Measurements from ENCODE around the gene COQ3.
"Not testable (repeated sequence)": the region's sequence is repeated elsewhere in the genome, so short reads cannot be mapped to it uniquely, and the experiment has no call there.

Gene COQ3

DNA sequence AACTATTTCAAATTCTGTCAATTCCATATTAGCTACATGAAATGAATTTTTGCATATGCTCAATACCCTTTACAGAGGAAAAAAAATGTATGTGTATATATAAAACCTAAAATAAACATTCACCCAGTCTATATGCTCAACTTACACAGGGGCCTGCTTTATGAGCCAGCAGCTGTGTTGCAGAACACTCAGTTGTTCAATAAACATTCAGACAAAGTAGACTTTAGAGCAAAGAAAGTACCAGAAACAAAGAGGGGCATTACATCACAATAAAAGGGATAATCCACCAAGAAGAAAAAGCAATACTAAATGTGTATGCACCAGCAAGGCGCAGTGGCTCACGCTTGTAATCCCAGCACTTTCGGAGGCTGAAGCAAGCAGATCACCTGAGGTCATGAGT lies 9.5 kb downstream of the COQ3 start:
- no peak for DNase-seq (ENCODE audit: low read depth)

DNA sequence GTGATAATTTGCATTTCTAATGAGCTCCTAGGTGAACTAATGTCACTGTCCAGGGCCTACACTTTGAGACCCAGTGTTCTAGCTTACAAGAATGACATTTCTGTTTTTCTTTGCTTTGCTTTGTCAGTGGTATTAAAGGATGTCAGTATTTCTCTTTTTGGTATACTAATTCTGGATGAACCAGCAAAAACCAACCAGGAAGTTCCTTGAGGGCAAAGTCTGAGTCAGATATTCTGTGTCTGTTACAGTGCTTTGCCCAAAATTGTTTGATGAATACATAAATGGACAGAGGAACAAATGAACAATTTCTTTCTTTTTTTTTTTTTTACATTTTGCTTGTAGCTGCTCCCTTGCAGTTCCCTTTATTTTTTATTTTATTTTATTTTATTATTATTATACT lies 15.4 kb downstream of the COQ3 start:
- no peak for DNase-seq (ENCODE audit: low read depth)

DNA sequence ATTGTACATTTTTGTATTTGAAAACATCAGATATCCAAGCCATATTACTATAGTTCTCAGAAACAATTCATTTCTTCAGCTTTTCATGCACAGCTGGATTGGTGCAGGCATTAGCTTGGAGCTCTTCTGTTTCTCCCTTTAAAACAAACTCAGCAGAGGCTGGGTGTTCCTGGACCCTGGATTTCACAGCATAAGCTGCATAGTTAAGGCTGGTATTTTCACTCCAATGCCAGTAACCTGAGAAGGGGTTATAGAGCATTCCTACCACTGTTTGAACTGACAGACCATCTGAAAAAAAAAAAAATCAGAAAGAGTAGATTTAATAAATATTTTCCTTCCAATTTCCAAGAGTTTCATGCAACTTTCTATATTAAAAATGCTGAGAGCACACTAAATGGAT lies 24.5 kb downstream of the COQ3 start:
- DNase-seq (ENCODE audit: low read depth), result no peak

DNA sequence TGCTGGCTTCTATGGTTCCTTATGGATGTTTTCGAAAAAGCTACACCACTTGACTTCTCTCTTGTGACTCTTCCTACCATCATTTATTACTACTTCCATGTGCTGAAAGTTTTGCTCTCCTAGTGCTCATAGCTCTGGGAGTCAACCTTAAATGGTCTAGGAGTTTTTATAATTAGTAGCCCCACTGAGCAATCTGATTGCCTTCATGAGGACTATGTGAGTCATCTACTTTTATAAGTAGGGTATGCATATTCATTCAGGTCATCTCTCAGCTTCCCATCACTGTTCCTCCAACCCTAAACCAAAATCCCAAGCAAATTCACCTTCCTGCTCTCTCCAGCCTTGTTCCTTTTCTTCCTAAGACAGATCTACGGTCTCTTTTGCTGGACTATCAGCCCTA lies 27.1 kb downstream of the COQ3 start:
- no peak for DNase-seq (ENCODE audit: low read depth)

DNA sequence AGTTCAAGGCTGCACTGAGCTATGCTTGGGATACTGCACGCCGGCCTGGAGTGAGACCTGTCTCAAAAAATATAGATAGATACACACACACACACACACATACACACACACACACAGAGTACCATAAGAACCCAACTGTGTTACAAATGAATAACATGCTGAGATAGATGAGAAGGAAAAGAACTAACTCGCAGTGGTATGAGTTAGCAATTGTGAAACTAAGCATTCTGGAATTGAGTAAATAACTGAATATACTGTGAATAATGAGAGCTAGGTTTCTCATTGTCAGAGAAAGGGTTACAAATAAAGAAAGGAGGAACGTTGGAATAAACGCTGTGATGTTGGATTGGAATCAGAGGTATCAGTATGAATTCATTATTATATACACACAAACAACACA lies 30.0 kb downstream of the COQ3 start:
- DNase-seq (ENCODE audit: low read depth), result no peak

DNA sequence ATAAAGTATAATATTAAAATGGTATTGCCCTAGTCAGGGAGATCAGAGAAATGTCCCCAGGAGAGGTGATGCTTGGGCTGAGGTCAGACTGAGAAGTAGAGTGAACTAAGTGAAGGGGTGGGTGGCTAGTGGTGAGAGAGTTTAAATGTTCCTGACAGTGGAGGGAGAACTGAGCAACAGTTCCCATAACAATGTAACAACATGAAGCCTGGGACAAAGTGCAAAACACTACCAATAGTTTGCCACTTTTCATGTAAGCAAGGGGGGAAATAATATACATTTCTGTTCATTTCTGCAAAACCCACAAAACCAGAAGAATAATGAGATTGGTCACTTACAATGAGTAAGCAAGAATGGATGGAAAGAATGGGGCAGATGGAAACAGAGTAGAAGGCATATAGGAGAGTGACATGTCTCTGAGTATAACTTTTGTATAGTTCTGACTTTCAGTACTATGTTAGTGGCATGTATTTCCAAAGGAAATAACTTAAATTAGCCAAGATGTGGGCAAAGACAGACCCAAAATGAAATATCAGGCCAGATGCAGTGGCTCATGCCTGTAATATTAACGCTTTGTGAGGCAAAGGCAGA lies 31.2 kb downstream of the COQ3 start:
- DNase-seq (ENCODE audit: low read depth), result no peak

DNA sequence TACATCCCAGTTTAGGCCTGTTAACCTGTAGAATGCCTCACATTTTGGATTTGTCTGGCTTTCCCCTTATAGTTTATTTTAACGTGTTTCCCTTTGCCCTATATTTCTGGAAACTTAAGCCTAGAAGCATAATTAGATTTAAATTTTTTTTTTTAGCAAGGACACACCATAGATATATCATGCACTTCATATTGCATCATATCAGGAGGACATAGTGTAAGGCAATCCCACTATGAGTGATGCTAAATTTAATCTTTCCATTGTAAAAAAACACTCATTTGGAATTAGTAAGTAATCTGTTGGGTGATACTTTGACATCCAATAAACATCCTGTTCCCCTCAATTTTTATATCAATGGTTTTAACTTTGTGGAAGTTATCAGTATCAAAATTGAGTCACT lies 34.2 kb downstream of the COQ3 start:
- no peak for DNase-seq (ENCODE audit: low read depth)

DNA sequence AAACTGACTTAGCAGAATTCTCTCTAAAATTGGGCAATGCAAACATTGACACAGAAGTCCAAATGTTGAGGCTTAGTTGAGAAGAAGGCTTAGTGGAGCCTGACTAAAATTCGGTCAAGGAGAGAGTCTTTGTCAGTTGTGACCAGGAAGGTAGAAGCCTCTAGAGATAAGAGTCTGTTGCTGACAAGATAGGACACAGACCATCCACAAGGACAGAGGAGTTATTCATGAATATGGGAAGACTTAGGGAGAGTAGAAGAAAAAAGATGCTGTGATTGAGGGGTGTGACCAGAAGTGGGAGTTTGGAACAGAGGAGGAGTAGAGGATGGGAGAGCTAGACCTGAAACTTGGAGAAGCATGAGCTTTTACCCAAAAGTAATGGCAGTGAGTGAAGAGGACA lies 37.4 kb downstream of the COQ3 start:
- no peak for DNase-seq (ENCODE audit: low read depth)

DNA sequence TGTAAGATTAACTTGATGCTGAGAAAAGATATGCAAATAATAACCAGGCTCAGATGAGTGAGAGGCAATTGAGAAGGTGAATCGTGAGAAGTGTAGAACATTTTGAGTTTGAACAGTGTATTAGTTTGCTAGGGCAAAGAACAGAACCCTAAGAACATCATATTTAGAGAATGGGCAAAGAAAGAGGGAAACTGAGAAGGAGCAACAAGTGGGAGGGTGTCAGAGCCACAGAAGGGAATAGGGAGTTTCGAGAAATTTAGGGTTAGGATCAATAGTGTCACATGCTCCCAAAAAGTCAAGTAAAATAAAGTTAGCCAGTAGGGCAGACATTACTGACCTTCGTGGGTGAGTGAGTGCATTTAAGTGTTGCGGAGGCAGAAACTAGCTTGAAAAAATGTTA lies 39.0 kb downstream of the COQ3 start:
- DNase-seq (ENCODE audit: low read depth), result no peak

DNA sequence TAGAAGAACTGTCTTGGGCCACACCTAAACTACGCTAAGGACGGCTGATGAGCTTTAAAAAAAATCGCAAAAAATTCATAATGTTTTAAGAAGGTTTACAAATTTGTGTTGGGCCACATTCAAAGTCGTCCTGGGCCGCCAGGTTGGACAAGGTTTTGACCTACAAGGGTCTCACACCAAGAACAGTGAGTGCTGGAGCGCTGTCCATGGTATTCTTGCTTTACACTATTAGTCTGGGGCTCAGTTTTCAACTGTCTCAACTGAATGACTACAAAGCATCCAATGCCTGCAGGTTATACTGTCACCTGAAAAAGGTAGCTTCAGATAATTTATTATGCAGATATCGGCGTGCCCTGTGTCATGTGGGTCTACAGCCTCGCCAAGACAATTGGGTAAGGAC lies 40.9 kb downstream of the COQ3 start:
- DNase-seq (ENCODE audit: low read depth), result no peak

DNA sequence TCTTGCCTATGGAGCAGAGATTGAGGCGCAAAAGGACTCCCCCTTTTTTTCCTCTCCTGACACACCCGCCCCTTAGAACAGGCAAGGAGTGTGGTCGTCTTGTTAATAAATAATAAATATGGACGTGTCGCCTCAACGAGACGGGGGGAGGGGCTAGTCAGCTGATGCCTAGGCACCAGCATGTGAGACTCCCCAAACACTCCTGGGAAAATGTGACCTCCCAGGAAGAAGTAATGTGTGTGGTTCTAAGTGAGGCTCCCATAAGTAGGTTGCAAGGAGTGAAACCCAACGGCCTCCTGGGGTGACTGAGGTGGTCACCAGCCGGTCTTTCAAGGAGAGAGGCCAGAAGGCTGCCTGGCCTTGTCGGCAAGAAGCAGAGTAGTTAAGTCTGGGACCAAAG lies 43.4 kb downstream of the COQ3 start:
- DNase-seq (ENCODE audit: low read depth), result no peak

DNA sequence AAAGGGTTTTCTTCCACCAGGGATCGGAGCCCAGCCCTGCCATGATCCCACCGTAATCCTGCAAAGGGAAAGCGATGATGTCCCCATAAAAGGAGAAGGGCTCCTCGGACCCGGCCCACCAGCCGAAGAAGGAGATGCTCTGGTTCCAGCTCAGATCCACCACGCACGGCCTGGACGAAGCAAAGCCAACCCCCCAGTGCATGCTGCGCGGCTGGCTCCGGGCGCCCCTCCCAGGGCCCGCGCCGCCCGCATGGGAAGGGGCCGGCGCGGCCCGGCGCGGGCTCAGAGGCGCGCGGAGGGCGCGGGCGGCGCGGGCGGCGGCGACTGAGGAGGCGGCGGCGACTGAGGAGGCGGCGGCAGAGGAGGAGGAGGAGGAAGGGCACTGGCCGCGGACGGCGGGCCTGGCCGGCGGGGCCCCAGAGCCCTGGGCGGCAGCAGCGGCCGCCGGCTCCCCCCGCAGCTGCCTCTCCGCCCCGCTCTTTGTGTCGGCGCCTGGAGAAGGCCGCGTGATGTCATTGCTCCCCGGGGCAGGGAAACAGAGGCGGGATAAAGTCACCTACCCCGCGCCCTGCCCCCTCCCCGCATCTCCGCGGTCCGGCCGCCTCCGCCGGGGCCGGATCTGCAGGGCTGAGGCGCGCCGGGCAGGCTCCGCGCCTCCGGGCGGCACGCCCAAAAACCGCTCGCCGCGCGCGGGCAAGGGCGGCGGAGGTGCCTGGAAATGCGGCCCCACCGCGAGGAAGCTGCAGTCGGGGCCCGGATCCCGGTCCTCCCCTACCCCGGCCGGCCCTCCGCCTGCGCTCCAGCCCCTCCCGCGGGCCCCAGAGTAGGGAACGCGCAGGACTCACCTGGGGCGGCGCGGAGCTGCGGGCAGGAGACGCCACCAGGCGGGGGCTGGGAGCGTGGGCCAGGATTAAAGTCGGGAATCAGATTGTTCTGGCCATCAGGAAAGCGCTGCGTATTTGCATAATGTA lies 44.5 kb downstream of the COQ3 start, which contains the start of gene FAXC:
Gene FAXC (minus strand): TSS at position 504 of the 971 bp plus-strand sequence. CDS start 302 bp downstream, at position 202.
- DNase-seq (ENCODE audit: low read depth), result peak; percentile 33

DNA sequence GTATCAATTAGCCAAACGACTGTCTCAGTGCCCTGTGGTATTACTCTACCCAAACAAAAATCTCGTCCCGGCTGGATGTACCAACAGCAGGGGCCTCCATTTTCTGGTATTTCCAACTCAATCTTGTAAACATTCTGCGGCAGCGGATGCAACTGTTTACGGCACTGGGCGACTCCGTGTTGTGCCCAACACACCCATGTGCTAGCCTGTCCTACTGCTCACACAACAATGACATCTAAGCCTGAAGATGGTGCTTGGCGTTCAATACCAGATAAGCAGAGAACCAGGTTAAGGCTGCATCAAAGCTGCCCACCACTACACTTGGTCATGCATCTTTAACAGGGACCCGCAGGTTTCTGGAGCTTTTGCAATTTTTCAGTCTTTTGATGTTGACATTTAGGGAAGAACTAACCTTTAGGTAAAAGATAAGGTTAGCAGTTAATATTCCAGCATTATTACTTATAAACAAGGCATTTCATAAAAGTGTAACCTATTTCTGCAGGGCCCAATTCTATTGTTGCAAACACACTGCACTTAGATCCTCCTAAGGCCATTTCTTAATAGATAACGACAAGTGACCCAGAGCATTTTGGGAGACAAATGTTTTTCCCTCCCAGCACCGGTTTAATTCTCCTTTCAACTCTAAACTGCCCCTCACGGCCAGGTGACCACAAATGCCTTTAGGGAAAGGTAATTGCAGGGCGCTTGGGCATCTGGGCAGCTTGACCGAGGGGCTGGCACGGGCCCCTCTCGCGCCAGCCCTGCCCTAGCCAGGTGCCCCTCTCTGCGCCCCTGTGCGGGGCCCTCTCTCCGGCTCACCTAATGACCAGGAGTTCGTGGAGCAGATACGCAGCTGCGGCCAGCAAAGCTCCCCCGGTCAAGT lies 45.5 kb downstream of the COQ3 start:
- DNase-seq (ENCODE audit: low read depth), result no peak

DNA sequence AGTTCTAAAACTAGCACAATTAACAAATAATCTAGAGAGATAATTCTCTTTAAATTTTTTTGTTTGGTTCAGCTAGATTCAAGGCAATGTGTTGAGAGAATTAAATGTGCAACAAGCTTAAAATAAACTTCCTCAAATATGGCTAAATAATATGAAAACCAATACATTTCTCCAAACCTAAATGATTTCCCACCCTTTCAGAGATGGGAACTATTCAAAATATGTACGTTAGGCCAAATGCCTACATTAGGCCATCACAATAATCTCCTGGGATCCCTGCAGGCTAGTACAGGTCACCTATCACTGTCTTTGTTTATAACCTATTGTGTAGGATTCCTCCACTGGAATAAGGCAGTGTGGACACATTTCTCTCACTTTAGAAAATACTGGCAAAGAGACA lies 46.2 kb downstream of the COQ3 start:
- DNase-seq (ENCODE audit: low read depth), result no peak

DNA sequence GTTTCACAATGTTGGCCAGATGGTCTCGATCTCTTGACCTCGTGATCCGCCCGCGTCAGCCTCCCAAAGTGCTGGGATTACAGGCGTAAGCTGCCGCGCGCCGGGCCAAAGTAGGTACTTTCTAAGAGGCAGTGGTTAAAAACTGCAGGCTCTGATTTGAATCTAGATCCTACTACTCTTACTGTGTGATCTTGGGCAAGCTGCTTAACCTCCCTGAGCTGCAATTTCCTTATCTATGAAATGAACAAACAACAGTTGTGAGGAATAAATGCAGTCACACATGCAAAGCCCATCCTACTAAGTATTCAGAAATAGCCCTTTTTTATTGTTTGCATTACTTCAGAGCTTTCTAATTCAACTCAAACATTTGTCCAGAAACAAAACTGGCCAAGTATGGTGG lies 47.4 kb downstream of the COQ3 start:
- DNase-seq (ENCODE audit: low read depth), result no peak

DNA sequence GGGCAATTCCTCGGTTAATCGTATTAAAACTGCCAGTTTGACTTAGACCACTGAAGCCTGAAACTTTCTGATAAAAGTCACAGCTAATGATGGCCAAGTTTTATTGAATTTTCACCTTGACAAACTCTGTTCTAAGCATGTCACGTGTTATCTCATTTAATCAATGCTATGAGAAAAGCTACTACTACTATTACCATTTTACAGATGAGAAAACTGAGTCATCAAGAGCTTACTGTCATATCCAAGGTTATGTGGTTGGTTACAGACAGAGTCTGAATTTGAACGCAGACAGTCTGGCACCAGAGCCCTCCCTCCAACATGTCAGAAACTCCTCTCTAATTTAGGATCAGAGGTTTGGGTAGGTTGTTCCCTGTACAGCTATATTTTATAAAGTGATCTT lies 48.8 kb downstream of the COQ3 start:
- no peak for DNase-seq (ENCODE audit: low read depth)

DNA sequence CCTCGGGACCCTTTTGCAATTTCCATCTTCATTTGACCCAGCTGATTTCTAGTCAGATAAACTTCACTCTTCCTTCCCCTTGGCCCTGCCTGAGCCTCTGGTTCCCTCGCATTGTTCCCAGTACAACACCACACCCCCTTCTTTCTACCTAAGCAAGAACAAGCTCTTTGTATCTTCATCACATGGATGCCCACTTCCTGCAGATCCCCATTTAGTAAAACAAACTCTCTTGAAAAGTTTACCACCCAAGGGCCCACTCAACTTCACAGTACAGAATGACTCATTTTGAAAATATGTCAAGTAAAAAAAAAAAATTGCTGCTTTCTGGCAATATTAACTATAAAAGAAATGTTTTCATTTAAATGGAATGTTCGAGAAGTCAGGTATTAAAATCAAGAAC lies 49.7 kb downstream of the COQ3 start:
- peak; percentile 65 for DNase-seq (ENCODE audit: low read depth)

DNA sequence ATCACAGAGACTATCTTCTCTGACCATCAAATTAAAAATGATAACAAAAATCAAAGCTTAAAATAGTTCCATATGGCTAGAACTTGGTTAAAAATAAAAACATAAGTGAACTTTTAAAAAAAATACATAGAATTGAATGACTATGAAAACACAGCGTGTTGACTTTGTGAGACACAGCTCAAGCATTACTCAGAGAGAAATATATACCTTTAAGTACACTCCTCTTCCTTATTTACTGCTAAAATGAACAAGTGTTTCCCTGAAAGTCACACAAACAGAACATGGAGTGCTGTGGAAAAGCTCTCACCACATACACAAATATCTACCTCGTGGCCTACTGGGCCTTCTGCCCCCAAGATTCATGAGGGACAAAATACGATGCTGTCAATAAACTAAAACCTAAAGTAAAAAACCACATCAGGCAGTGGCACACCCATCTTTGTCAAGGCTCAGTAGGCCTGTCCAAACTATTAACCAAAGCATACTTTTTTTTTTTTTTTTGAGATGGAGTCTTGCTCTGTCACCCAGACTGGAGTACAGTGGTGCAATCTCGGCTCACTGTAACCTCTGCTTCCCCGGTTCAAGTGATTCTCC lies 52.0 kb downstream of the COQ3 start:
- no peak for DNase-seq (ENCODE audit: low read depth)

DNA sequence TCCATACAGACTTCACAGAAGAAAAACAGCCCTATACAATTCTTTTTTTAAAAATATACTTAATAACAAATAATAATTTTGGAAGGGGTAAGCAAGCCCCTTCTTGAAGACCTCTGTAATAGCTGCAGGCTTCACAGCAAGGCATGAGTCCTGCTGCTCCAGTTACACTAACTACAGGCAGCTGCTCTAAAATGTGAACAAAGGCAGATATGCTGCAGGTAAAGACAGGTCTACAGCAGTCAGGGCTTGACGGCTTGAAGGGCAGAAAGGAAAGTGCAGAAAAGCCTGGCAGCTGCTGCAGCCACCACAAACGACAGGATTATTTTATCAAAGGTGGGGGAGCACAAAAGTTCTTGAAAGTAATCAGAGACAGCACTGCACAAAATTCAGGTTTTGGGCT lies 55.8 kb downstream of the COQ3 start:
- DNase-seq (ENCODE audit: low read depth), result no peak

DNA sequence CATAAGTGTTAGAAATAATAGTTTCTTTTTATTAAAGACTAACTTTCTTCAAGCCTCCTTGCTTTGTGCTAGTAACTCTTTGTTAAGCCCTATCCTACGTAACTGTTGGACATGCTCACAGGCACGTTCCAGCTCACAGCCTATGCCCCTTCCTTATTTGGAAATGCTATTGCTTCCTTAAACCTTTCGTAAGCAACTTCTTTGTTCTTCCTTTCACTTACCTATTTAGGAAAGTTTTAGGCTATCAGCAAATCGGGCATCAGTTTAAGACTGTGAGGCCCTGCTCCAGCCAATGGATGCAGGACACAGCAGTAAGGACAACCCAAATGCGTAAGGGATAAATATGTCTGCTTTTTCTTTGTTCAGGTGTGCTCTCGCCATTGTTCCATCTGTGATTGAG lies 58.7 kb downstream of the COQ3 start:
- not testable (repeated sequence) for DNase-seq (ENCODE audit: low read depth)

DNA sequence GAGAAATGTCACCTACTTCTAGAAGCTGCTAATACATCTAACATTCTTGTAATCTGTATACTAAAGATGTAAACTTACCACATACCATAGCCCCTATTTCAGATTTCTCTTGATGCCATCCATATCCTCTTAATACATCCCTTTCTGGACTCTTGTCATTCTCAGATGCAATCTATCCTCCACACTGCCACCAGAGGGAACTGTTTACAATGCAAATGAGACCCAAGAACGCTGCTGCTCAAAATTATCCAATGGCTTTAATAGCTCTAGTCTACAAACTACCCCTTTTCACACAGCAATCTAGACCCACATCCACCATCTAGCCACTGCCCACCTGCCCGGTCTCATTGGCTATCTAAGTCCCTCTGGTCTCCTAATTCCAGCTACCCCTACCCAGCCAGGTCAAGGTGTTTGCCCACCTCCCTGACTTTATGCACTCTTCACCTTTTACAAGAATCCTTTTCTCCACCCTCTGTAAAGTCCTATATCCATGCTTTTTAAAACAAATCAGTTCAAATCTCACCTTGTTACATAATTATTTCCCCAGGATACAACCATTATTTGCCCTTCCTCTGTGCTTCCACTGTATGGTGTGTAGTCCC lies 59.4 kb downstream of the COQ3 start:
- peak; percentile 66 for DNase-seq (ENCODE audit: low read depth)

DNA sequence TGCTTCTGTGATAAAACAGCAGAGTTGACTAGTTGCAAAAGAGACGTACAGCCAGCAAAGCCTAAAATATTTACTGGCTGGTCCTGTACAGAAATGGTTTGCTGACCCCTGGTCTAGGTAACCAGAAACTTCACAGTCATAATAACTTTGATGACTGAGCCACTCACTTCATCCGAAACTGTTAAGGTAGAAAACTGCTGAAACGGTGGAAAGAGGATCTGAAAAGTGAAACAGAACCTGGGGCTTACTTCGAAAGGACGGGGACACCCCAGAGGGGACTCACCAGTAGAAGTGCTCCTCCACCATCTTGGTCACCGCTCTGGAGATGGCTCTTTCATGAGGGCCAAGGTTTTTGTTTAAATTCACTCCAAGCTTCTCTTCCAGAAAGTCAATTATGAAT lies 60.9 kb downstream of the COQ3 start:
- no peak for DNase-seq (ENCODE audit: low read depth)
